AG09309 (cell line): ENCODE measurements around the gene SNRK.

Experiments
- DNase-seq: peaks from one replicate; pipeline ENCODE4 v3.0.0-alpha.2; 2010; ENCODE audit warnings: low read depth
- H3K4me3 ChIP-seq: 2 replicates; pipeline ENCODE4 v1.5.1; 2011; ENCODE audit warnings: mild to moderate bottlenecking, low read depth, low read length, moderate library complexity; ENCODE audit not compliant: control insufficient read depth
- TF ChIP-seq, protein P1 (sequence below): IDR thresholded peaks from 2 replicates; pipeline ENCODE4 v1.5.1; 2011; ENCODE audit warnings: mild to moderate bottlenecking, low read depth, low read length, inconsistent platforms; ENCODE audit not compliant: insufficient read depth, control insufficient read depth; ENCODE audit errors: missing control alignments

Gene SNRK

DNA sequence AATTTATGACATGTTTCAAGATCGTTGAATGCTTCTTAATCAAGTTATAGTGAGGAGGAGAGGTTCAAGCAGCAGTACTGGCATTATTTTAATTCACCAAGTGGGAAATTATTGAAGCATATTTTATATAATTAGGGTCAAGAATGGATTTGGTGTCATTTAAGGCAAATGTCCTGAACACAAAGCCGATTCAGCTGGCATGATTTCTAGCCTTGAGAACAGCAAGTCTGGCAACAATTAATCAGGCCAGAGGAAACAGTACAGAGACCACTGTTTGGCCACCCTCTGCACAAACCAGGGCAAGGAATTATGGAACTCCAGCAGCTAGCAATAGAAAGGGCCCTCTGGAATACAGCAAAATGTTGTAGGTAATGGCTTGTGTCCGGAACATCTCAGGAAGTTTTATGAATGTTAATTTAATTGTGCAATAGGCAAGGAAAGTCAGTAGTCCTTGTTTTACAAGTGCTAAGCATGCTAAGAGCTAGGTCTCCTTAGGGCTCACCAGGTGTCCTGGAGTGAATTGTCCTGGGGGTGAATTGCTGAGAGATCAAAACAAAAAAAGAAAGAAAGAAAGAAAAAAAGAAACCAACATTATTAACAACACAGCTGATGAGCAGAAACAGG, 38.7 kb upstream of the SNRK start:
- DNase-seq, result no peak
- no peak overlapping the region for H3K4me3 ChIP-seq
- TF ChIP-seq, protein P1, sequence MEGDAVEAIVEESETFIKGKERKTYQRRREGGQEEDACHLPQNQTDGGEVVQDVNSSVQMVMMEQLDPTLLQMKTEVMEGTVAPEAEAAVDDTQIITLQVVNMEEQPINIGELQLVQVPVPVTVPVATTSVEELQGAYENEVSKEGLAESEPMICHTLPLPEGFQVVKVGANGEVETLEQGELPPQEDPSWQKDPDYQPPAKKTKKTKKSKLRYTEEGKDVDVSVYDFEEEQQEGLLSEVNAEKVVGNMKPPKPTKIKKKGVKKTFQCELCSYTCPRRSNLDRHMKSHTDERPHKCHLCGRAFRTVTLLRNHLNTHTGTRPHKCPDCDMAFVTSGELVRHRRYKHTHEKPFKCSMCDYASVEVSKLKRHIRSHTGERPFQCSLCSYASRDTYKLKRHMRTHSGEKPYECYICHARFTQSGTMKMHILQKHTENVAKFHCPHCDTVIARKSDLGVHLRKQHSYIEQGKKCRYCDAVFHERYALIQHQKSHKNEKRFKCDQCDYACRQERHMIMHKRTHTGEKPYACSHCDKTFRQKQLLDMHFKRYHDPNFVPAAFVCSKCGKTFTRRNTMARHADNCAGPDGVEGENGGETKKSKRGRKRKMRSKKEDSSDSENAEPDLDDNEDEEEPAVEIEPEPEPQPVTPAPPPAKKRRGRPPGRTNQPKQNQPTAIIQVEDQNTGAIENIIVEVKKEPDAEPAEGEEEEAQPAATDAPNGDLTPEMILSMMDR, result no peak

DNA sequence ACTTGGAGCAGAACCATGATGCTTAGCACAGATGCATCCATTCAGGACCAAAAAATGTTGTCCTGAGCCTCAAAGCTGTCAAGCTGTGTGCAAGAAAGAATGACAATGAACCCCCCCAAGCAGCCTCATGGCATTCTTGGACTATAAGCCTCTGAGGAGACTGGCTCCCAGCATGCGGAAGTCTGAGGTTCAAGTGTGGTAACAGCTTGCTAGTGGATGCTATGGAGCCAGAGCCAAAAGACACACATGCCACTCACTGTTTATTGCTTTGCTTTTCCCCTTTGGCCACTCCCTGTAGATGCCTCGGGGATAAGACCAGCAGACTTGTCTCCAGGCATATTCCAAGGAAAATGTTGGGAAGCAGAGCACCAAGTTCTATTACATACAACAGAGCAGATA, 38.2 kb upstream of the SNRK start:
- no peak overlapping the region for H3K4me3 ChIP-seq
- DNase-seq, result peak; percentile 45
- TF ChIP-seq, protein P1, result no peak

DNA sequence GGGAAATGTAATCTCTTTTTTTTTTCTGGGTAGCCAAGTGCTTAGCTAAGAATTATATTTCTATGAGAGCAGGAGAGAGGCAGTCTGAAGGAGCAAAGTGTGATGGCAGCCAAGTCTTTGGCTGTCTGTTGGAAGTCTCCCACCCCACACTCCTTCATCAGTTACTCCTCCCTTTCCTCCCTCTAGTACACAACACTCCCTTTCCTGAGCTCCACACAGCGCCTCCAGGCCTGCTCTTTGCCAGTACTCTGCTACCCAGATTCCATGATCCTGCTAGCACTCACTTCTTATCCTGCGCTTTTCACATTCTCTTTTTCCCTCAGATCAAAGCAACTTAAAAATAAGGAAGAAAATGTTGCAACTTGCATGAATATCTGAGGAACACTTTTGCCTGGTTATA, 37.4 kb upstream of the SNRK start:
- TF ChIP-seq, protein P1, result no peak
- no peak overlapping the region for H3K4me3 ChIP-seq
- no peak for DNase-seq

DNA sequence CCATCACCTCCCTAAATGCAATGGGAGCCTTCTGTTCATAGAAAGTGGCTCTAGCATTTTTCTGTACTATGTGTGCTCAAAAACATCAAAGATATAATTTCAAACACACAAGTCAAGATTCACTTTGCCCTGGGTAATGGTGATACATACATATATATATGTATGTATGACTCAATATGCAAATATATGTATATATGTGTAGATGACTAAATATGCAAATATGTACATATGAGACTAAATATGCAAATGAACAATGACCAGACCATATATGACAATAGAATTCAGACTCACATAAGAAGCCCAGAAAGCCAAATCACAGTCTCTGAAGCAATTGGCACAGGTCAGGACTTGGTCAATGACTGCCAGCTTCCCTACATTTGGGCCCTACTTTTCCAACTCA, 36.9 kb upstream of the SNRK start:
- TF ChIP-seq, protein P1, result no peak
- H3K4me3 ChIP-seq, result no peak overlapping the region
- DNase-seq, result no peak

DNA sequence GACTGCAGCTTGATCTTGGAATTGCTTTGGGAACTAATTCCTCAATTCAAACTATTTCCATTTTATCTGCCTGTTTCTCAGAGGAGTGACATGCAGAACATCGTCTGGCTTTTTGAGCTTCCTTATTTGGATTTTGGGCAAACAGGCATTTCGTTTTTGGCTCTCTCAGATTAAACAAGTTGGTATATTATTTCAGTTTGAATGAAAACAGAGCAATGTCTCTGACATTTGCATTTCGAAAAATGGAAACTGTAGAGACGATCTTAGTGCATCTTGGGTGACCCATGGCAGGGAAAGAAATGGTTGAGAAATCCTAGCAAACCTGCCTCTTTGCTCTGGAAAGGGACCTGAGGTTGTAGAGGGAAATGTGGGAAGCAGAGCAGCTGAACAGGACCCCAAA, 33.0 kb upstream of the SNRK start:
- TF ChIP-seq, protein P1, result no peak
- H3K4me3 ChIP-seq, result no peak overlapping the region
- no peak for DNase-seq

DNA sequence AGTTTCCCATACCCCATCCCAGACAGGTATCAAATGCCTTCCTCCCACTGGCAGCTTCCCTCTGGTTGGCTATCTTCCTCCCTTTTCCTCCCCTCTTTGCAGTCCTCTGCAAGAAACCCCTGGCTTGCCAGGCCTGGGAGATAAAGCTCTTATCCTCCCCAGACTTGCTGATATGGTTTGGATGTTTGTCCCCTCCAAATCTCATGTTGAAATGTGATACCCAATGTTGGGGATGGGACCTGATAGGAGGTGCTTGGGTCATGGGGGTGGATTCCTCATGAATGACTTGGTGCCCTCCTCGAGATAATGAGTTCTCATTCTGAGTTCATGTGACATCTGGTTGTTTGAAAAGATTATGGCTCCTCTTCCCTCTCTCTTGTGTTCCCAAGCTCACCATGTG, 32.2 kb upstream of the SNRK start:
- H3K4me3 ChIP-seq, result no peak overlapping the region
- DNase-seq, result no peak
- TF ChIP-seq, protein P1, result no peak

DNA sequence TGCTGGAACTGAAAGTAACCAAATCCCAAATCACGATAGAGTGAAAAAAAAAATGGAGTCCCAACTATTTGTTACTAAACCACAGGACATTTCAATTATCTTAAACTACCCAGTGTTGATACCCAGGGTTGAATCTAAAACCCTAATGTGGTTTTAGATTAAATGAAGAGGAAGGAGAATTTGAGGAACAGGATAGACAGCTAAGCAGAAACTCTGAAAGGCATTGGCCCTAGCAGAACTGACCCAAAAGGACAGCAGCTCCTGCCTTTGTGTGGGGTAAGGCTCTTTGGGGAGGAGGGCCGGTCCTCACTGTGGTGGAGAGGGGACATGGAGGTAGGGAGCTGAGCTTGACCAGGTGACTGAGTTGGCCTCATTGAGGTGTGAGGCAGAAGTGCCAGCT, 30.7 kb upstream of the SNRK start:
- DNase-seq, result no peak
- TF ChIP-seq, protein P1, result no peak
- no peak overlapping the region for H3K4me3 ChIP-seq
